ENCODE measurements around the gene FANCC. TPM values are rescaled to one million over a fixed set of nuclear protein-coding genes. Genes with fewer than 3 reads are reported as not detected.

FANCC gene
- total and polyA plus RNA-seq, 2 of the 13 experiments (the other 11 are each of a cell fraction or from before 2014, with no cell fraction given): 7.4 to 8.6 TPM

- TF ChIP-seq CSRNP1 (CRISPR knock-in tag; IDR thresholded peaks at IDR 0.05): peak; percentile 62; the same call in 1 of the 2 replicates
- TF ChIP-seq FOXK2 (IDR thresholded peaks at IDR 0.05): no peak
- peak; percentile 20 for TF ChIP-seq PHF5A (CRISPR knock-in tag; IDR thresholded peaks at IDR 0.05; ENCODE audit: low read depth, unreplicated experiment)
- no peak for TF ChIP-seq ZNF513 (CRISPR knock-in tag; conservative IDR thresholded peaks at IDR 0.05)
- TF ChIP-seq HES4 (CRISPR knock-in tag; IDR thresholded peaks at IDR 0.05; ENCODE audit: borderline replicate concordance): no peak
- TF ChIP-seq IRF1 (CRISPR knock-in tag; IDR thresholded peaks at IDR 0.05; ENCODE audit: low read depth): no peak
- TF ChIP-seq ZNF570 (CRISPR knock-in tag; IDR thresholded peaks at IDR 0.05; ENCODE audit: borderline replicate concordance): no peak
- TF ChIP-seq MTF1 (CRISPR knock-in tag; IDR thresholded peaks at IDR 0.05): 0 out of 2 replicates have a peak, but pooled peaks have one; percentile 31
- TF ChIP-seq ARID5B (CRISPR knock-in tag; IDR thresholded peaks at IDR 0.05): peak; percentile 71
- TF ChIP-seq REST (IDR thresholded peaks at IDR 0.05; ENCODE audit: borderline replicate concordance in 1 of 2, low read depth in 1 of 2, low read length in 2 of 2): peak in 1 of 2 experiments; percentile 29; a peak in 1 of 4 replicates
- TF ChIP-seq ZNF180 (CRISPR knock-in tag; IDR thresholded peaks at IDR 0.05; ENCODE audit: borderline replicate concordance, low read depth): no peak
Observed at GRCh38 chr9:95317119-95317892, at the start of gene FANCC (continued).
